Measurements from ENCODE around the gene WDR18. TPM values are rescaled to one million over a fixed set of nuclear protein-coding genes. Genes with fewer than 3 reads are reported as not detected.

The WDR18 gene
- total and polyA plus RNA-seq, 2 experiments from 2014 or later, result 155 to 157 TPM

GRCh38 chr19:1015782-1016646 lies 31.9 kb downstream of the WDR18 start:
- Histone ChIP-seq H3F3A (replicated peaks; ENCODE audit: low read depth) (0 out of 2 replicates have a peak, but pooled peaks cover 7% of the 10 kb centered on the region), H3K79me2 (replicated peaks; ENCODE audit: insufficient read depth) (peaks cover 72% of the 10 kb centered on the region), H3K4me1 (ENCODE audit: insufficient read depth) (peaks cover 8% of the 10 kb centered on the region; the same call in 1 of the 2 replicates), H3K4me3 (0 out of 2 replicates have a peak overlapping the region, but pooled peaks have one; percentile 28), H4K20me1 (replicated peaks; ENCODE audit: insufficient read depth) (peaks cover 24% of the 10 kb centered on the region), H3K9me2 (ENCODE audit: insufficient read depth) (no peaks in the 10 kb centered on the region), H3K27me3 (ENCODE audit: insufficient read depth) (no peaks in the 10 kb centered on the region), H2AFZ (no peak overlapping the region), H3K36me3 (ENCODE audit: insufficient read depth) (no peaks in the 10 kb centered on the region), H3K4me2 (peak overlapping the region; percentile 64; the same call in 1 of the 2 replicates), H3K27ac (ENCODE audit: low read depth) (peak overlapping the region; percentile 66; the same call in 1 of the 2 replicates)
- Mint-ChIP-seq H3K4me1 (peaks cover 26% of the 10 kb centered on the region), H3K27me3 (ENCODE audit: insufficient read depth, low read depth, poor library complexity) (peaks cover 6% of the 10 kb centered on the region), H3K9me3 (no peaks in the 10 kb centered on the region), H3K36me3 (ENCODE audit: low read depth) (peaks cover 3% of the 10 kb centered on the region; the same call in 2 of the 3 replicates), H3K27ac (peak overlapping the region; percentile 52; the same call in 1 of the 2 replicates), H3K4me3 (peak overlapping the region; percentile 43; the same call in 1 of the 3 replicates)
- TF ChIP-seq POLR2AphosphoS5 (IDR thresholded peaks at IDR 0.05; ENCODE audit: low read depth), result no peak
- TF ChIP-seq EZH2 (IDR thresholded peaks at IDR 0.05; ENCODE audit: low read depth, unreplicated experiment), result no peak
- no peak for TF ChIP-seq ZNF462 (CRISPR knock-in tag; IDR thresholded peaks at IDR 0.05)
- TF ChIP-seq EZH2phosphoT487 (IDR thresholded peaks at IDR 0.05; ENCODE audit: unreplicated experiment), result no peak
- ATAC-seq, result peak; percentile 33
- peak; percentile 65 for DNase-seq (ENCODE audit: low spot score)
